ENCODE results near the gene GFY.

GFY gene

GRCh38 chr19:49441960-49442350 is 16.8 kb downstream of the GFY start:
- no peak overlapping the region for H3K9ac ChIP-seq (ENCODE audit: low read length)
- peaks cover 6% of the 10 kb centered on the region for H3F3A ChIP-seq (ENCODE audit: insufficient read depth, low read length)
- H3K79me2 ChIP-seq (ENCODE audit: insufficient read depth, low read length): no peaks in the 10 kb centered on the region
- no peaks in the 10 kb centered on the region for H3K9me3 ChIP-seq (ENCODE audit: low read length)
- TF ChIP-seq CTCF (IDR thresholded peaks at IDR 0.05; ENCODE audit: low read length) (no peak), EZH2 (IDR thresholded peaks at IDR 0.05; ENCODE audit: borderline replicate concordance, low read length) (no peak)
- H3K27me3 ChIP-seq (ENCODE audit: insufficient read depth, low read length): peaks cover 19% of the 10 kb centered on the region
- no peak overlapping the region for H2AFZ ChIP-seq (ENCODE audit: low read length)
- peaks cover 6% of the 10 kb centered on the region for H3K36me3 ChIP-seq (ENCODE audit: insufficient read depth, low read length)
- peaks cover 5% of the 10 kb centered on the region for H3K4me1 ChIP-seq (ENCODE audit: insufficient read depth, low read length, severe bottlenecking)
- no peaks in the 10 kb centered on the region for H3K9me2 ChIP-seq (ENCODE audit: low read depth, low read length)
- no peak overlapping the region for H3K4me3 ChIP-seq (ENCODE audit: low read depth, low read length, poor library complexity, severe bottlenecking)
- no peaks in the 10 kb centered on the region for H4K20me1 ChIP-seq (ENCODE audit: insufficient read depth, low read length)
- no peak overlapping the region for H3K4me2 ChIP-seq (ENCODE audit: low read length)
- no peak overlapping the region for H3K27ac ChIP-seq (ENCODE audit: low read depth, low read length, poor library complexity, severe bottlenecking)

- Histone ChIP-seq H3K9me2 (ENCODE audit: low read depth, low read length) (no peaks in the 10 kb centered on the region), H3K4me3 (ENCODE audit: low read depth, low read length, poor library complexity, severe bottlenecking) (peak overlapping the region; percentile 69), H3K9me3 (ENCODE audit: low read length) (no peaks in the 10 kb centered on the region), H2AFZ (ENCODE audit: low read length) (no peak overlapping the region), H3K9ac (ENCODE audit: low read length) (no peak overlapping the region), H3K36me3 (ENCODE audit: insufficient read depth, low read length) (peaks cover 10% of the 10 kb centered on the region), H3K4me1 (ENCODE audit: insufficient read depth, low read length, severe bottlenecking) (peaks cover 5% of the 10 kb centered on the region), H3F3A (ENCODE audit: insufficient read depth, low read length) (peaks cover 6% of the 10 kb centered on the region), H3K79me2 (ENCODE audit: insufficient read depth, low read length) (no peaks in the 10 kb centered on the region), H3K4me2 (ENCODE audit: low read length) (peak overlapping the region; percentile 85), H4K20me1 (ENCODE audit: insufficient read depth, low read length) (no peaks in the 10 kb centered on the region), H3K27me3 (ENCODE audit: insufficient read depth, low read length) (peaks cover 19% of the 10 kb centered on the region), H3K27ac (ENCODE audit: low read depth, low read length, poor library complexity, severe bottlenecking) (no peak overlapping the region)
- TF ChIP-seq CTCF (IDR thresholded peaks at IDR 0.05; ENCODE audit: low read length): no peak
- no peak for TF ChIP-seq EZH2 (IDR thresholded peaks at IDR 0.05; ENCODE audit: borderline replicate concordance, low read length)
Measured at GRCh38 chr19:49442354-49442753, 17.2 kb downstream of the GFY start.

- peak overlapping the region; percentile 69 for H3K4me3 ChIP-seq (ENCODE audit: low read depth, low read length, poor library complexity, severe bottlenecking)
- TF ChIP-seq CTCF (IDR thresholded peaks at IDR 0.05; ENCODE audit: low read length): no peak
- TF ChIP-seq EZH2 (IDR thresholded peaks at IDR 0.05; ENCODE audit: borderline replicate concordance, low read length): no peak
- peaks cover 13% of the 10 kb centered on the region for H3K36me3 ChIP-seq (ENCODE audit: insufficient read depth, low read length)
- H3K9me2 ChIP-seq (ENCODE audit: low read depth, low read length): no peaks in the 10 kb centered on the region
- H3K4me2 ChIP-seq (ENCODE audit: low read length): peak overlapping the region; percentile 85
- H3K27ac ChIP-seq (ENCODE audit: low read depth, low read length, poor library complexity, severe bottlenecking): no peak overlapping the region
- peaks cover 5% of the 10 kb centered on the region for H3K4me1 ChIP-seq (ENCODE audit: insufficient read depth, low read length, severe bottlenecking)
- H3K27me3 ChIP-seq (ENCODE audit: insufficient read depth, low read length): peaks cover 19% of the 10 kb centered on the region
- no peaks in the 10 kb centered on the region for H3K9me3 ChIP-seq (ENCODE audit: low read length)
- H4K20me1 ChIP-seq (ENCODE audit: insufficient read depth, low read length): no peaks in the 10 kb centered on the region
- peaks cover 6% of the 10 kb centered on the region for H3F3A ChIP-seq (ENCODE audit: insufficient read depth, low read length)
- H3K79me2 ChIP-seq (ENCODE audit: insufficient read depth, low read length): no peaks in the 10 kb centered on the region
- H2AFZ ChIP-seq (ENCODE audit: low read length): peak overlapping the region; percentile 29
- H3K9ac ChIP-seq (ENCODE audit: low read length): peak overlapping the region; percentile 72
Measured at GRCh38 chr19:49442771-49443365, 17.7 kb downstream of the GFY start.
